HUDEP-2 (cell line): Measurements from ENCODE around the gene MPPED2.
"Not testable (repeated sequence)": the region's sequence is repeated elsewhere in the genome, so short reads cannot be mapped to it uniquely, and the experiment has no call there.

Experiments used
- DNase-seq, 76 experiments: peaks; one replicate each; lab custom pipeline; 2025; ENCODE audit not compliant: unreplicated experiment in 76 of 76; lab: John Stamatoyannopoulos, UW

The MPPED2 gene

DNA sequence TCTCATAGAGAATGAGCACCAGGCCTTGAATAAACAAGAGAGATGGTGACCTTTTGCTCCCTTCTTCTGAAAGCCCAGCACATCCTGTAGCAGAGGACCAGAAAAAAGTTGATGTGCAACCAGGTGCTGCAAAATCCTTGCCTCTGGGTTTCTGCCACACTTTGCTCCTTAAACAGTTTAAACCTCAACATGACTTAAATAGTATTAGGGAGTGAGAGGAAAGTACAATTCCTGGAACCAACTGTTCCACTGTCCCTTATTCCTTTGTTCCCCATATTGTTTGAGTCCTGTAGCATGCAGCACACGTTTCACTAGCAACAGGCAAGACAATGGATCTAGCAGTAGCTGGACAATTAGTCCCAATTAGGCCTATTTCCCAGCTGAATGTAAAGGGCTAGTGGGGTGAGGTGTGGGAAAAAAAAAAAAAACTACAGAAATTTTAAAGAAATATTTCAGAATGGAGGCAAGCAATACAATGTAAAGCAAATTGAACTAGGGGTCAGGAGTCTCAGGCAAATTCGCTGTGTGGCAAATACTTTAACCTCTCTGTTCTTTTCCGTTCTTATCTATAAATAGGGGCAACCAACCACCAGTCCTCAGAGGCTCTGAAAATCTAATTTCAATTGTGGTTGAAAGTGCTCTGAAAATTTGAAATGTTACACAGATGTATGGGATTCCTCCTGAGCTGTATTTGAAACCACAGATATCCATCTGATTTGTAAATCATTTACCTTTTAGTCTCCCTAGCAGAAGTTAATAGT is 6.6 kb downstream of the MPPED2 start:
- DNase-seq, result no peak

DNA sequence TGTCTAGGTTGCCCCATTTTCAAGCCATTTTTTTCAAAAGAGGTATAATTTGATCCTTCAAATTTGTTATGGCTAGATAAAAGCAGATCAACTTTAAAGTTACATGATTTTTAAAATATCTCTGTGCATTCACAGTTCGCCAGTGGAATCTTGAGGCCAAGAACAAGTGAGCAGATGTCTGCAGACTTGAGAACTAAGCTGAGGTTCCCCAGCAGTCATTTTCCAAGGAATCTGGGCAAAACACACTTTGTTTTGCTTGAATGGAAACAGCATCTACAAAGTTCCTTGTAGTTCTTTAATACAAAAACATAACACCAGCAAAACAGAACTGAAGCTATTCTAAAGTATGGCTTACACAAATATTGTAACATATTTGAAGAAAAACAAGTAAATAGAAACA is 7.7 kb downstream of the MPPED2 start:
- DNase-seq, result no peak

DNA sequence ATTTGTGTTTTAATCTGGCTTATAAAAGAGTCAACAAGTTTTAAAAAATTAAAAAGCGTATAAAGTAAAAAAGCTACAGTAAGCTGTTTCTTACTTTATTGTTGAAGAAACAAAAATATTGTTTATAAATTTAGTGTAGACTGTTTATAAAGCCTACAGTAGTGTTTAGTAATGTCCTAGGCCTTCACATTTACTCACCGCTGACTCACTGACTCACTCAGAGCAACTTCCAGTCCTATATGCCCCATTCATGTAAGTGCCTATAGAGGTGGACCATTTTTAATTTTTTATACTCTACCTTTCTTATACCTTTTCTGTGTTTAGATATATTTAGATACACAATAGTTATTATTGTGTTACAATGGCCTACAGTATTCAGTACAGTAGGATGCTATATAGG is 12.2 kb downstream of the MPPED2 start:
- DNase-seq, result no peak

DNA sequence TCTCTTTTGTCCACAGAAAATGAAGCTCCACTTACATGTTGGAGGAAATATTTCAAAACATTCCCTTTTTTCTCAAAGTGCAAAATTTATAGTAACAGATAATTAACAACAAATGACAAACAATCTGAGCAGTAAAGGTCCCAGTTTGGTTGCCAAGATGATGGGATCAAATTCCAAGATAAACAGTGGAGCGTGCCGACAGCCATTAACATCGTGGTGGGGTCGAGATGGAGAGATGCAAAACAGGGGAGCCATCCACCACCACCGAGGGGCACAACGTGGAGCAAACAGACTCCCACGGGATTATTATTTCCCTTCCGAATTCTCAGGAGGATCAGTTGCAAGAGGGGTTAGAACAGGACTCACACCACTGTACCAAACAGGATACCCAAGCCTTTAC is 17.2 kb downstream of the MPPED2 start:
- DNase-seq, result no peak

GRCh38 chr11:30567644-30568043 is 18.5 kb downstream of the MPPED2 start:
- no peak for DNase-seq

GRCh38 chr11:30567120-30567519 is 19.0 kb downstream of the MPPED2 start:
- no peak for DNase-seq

- DNase-seq, result no peak
Observed at GRCh38 chr11:30566482-30566881, 19.7 kb downstream of the MPPED2 start.

DNA sequence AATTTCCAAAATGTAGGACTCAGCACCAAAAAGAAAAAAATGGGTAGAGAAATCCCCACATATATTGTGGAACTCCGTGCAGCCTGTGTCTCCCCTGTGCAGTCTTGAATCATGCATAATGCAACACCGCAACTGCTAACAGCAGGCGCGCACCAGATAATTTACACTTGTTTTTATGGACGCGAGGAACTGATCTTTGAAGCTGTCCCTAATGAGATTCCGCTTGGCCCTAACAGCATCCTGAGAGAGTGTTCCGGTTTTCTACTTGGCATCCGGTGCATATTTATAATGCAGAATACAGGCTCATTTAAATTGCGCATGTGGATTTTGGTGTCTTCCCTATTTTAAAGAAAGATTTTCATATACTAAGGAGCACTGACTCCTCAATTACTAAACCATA is 21.1 kb downstream of the MPPED2 start:
- DNase-seq, result no peak

- DNase-seq, result no peak
Observed at GRCh38 chr11:30561691-30562415, 24.3 kb downstream of the MPPED2 start.

GRCh38 chr11:30560206-30561106 is 25.7 kb downstream of the MPPED2 start:
- DNase-seq, result no peak

- DNase-seq, result no peak
Observed at GRCh38 chr11:30559004-30559403, 27.1 kb downstream of the MPPED2 start.

- DNase-seq, result not testable (repeated sequence)
Observed at GRCh38 chr11:30554587-30554986, 31.6 kb downstream of the MPPED2 start.

GRCh38 chr11:30553521-30554110 is 32.5 kb downstream of the MPPED2 start:
- no peak for DNase-seq

GRCh38 chr11:30552839-30553238 is 33.3 kb downstream of the MPPED2 start:
- DNase-seq, result no peak

GRCh38 chr11:30550022-30550542 is 36.1 kb downstream of the MPPED2 start:
- no peak for DNase-seq

- DNase-seq, result no peak
Observed at GRCh38 chr11:30549565-30549964, 36.6 kb downstream of the MPPED2 start.

DNA sequence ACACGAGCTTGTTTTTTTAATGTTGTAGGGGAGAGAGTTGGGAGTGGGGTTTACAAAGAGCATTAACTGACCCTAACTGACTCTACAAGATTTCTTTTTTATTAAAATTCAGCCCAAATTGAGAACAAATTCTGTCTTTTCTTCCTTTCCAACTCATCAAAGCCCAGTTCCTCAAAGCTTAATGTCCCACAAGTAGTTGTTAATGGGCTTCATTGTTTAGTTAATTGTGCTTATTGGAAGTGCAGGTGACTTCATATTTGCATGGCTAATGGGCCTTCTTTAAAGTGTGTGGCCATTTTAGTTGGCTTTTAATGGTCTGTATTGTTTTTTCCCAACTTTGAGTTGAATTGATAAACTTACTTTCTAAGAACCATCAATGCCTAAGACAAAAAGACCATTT is 39.8 kb downstream of the MPPED2 start:
- no peak for DNase-seq

GRCh38 chr11:30545507-30545906 is 40.6 kb downstream of the MPPED2 start:
- DNase-seq, result no peak

DNA sequence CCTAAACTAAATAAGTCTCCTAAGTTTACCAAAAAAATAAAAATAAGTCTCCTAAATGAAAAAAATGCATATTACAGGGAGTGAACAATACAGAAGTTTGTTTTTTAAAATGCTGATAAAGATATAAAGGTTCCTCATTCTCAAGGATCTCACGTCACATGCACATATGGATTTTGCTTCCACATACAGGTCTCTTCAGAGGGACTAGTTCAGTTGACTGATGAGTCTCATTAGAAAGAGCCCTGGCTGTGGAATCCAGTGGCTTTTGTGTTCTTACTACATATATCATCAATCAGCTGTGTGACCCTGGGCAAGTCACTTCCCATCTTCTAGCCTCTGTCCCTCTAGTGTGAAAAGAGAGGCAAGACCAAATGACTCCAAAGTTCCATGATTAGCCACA is 43.1 kb downstream of the MPPED2 start:
- no peak for DNase-seq

DNA sequence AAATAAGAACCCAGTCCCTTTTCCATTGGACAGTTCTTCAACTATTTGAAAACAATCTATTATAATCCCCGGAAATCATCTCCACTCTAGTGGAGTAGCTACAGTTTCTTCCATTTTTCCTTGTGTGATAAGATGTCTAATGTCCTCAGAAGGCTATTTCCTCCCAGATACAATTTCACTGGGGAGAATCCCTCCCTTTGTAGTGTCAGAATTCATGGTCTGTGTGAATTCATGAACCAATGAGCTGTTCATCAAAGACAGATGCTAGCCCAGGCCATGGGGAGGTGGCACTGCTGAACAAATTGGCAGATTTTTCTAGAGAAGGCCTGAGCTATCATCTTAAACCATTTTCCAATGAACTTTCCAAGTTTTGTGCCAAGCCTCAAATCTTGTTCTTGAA is 45.4 kb downstream of the MPPED2 start:
- no peak for DNase-seq

GRCh38 chr11:30538251-30538650 is 47.9 kb downstream of the MPPED2 start:
- DNase-seq, result no peak
